SK-N-SH treated with all-trans-retinoic acid at 6 μM for 48 hours (cell line): Measurements from ENCODE around the gene NDFIP1.

Experiments
- ATAC-seq: fragments of 200-7000 bp; cut with Tn5 transposase; 3 replicates; pipeline ENCODE4 v1.9.1; 2020; ENCODE audit warnings: mild to moderate bottlenecking, moderate library complexity
- ARNTL ChIP-seq: fragments of 450-650 bp; formaldehyde crosslinking; IDR thresholded peaks from 2 replicates; pipeline ENCODE4 v1.5.0; 2020; ENCODE audit warnings: low read depth, mild to moderate bottlenecking, moderate library complexity, borderline replicate concordance
- BACH2 ChIP-seq: fragments of 250-450 bp; sonication (Bioruptor Pico); IDR thresholded peaks from 2 replicates; pipeline ENCODE4 v1.9.0; 2021; ENCODE audit warnings: mild to moderate bottlenecking, borderline replicate concordance
- ESRRG ChIP-seq: fragments of 250-450 bp; sonication (Bioruptor Pico); IDR thresholded peaks from 2 replicates; pipeline ENCODE4 v1.6.1; 2021; ENCODE audit warnings: mild to moderate bottlenecking
- GLIS3 ChIP-seq: fragments of 250-450 bp; sonication (Bioruptor Pico); IDR thresholded peaks from 2 replicates; pipeline ENCODE4 v1.5.0; 2020; ENCODE audit warnings: mild to moderate bottlenecking, moderate library complexity
- OSR1 ChIP-seq: fragments of 250-450 bp; sonication (Bioruptor Pico); IDR thresholded peaks from 2 replicates; pipeline ENCODE4 v1.8.0; 2022; ENCODE audit warnings: moderate library complexity, mild to moderate bottlenecking, inconsistent platforms
- POU6F1 ChIP-seq: fragments of 250-450 bp; sonication (Bioruptor Pico); IDR thresholded peaks from 2 replicates; pipeline ENCODE4 v1.8.0; 2021; ENCODE audit warnings: low read depth, mild to moderate bottlenecking, moderate library complexity, borderline replicate concordance
- PPARA ChIP-seq: fragments of 250-450 bp; sonication (Bioruptor Pico); IDR thresholded peaks from 2 replicates; pipeline ENCODE4 v1.5.0; 2020; ENCODE audit warnings: mild to moderate bottlenecking, borderline replicate concordance
- RARB ChIP-seq: fragments of 250-450 bp; sonication (Bioruptor Pico); IDR thresholded peaks from 2 replicates; pipeline ENCODE4 v1.8.0; 2021; ENCODE audit warnings: mild to moderate bottlenecking, moderate library complexity
- SNAI2 ChIP-seq: fragments of 250-450 bp; sonication (Bioruptor Pico); IDR thresholded peaks from 2 replicates; pipeline ENCODE4 v1.5.0; 2020; ENCODE audit warnings: mild to moderate bottlenecking, moderate library complexity
- TCF4 ChIP-seq: fragments of 250-450 bp; sonication (Bioruptor Pico); IDR thresholded peaks from 2 replicates; pipeline ENCODE4 v1.8.0; 2021; ENCODE audit warnings: mild to moderate bottlenecking, moderate library complexity, borderline replicate concordance
- TOX ChIP-seq: fragments of 250-450 bp; sonication (Bioruptor Pico); IDR thresholded peaks from 2 replicates; pipeline ENCODE4 v1.8.0; 2021; ENCODE audit warnings: mild to moderate bottlenecking, moderate library complexity, borderline replicate concordance
- ZC3H10 ChIP-seq: fragments of 250-450 bp; sonication (Bioruptor Pico); IDR thresholded peaks from 2 replicates; pipeline ENCODE4 v1.5.1; 2021; ENCODE audit warnings: mild to moderate bottlenecking, moderate library complexity
- ZFP3 ChIP-seq: fragments of 250-450 bp; sonication (Bioruptor Pico); IDR thresholded peaks from 2 replicates; pipeline ENCODE4 v1.5.0; 2020; ENCODE audit warnings: mild to moderate bottlenecking, moderate library complexity
- ZFP30 ChIP-seq: fragments of 450-650 bp; formaldehyde crosslinking; IDR thresholded peaks from 2 replicates; pipeline ENCODE4 v1.5.0; 2022; ENCODE audit warnings: mild to moderate bottlenecking, moderate library complexity
- ZNF565 ChIP-seq: fragments of 450-650 bp; formaldehyde crosslinking; conservative IDR thresholded peaks from 2 replicates; pipeline ENCODE4 v1.5.0; 2020; ENCODE audit warnings: low read depth, mild to moderate bottlenecking, moderate library complexity
- ZNF70 ChIP-seq: fragments of 450-650 bp; formaldehyde crosslinking; IDR thresholded peaks from 2 replicates; pipeline ENCODE4 v1.5.0; 2020; ENCODE audit warnings: mild to moderate bottlenecking, moderate library complexity
- ZNF8 ChIP-seq: fragments of 450-650 bp; formaldehyde crosslinking; IDR thresholded peaks from 2 replicates; pipeline ENCODE4 v1.5.0; 2020; ENCODE audit warnings: mild to moderate bottlenecking, moderate library complexity
- TF ChIP-seq, protein P1 (sequence below): fragments of 250-450 bp; sonication (Bioruptor Pico); IDR thresholded peaks from 2 replicates; pipeline ENCODE4 v1.5.0; 2020; ENCODE audit warnings: mild to moderate bottlenecking, moderate library complexity
- TF ChIP-seq, protein P2 (sequence below): fragments of 250-450 bp; sonication (Bioruptor Pico); IDR thresholded peaks from 2 replicates; pipeline ENCODE4 v1.5.1; 2021; ENCODE audit warnings: mild to moderate bottlenecking, moderate library complexity
- TF ChIP-seq, protein P3 (sequence below): fragments of 250-450 bp; sonication (Bioruptor Pico); IDR thresholded peaks from 2 replicates; pipeline ENCODE4 v1.5.1; 2020; ENCODE audit warnings: low read depth, mild to moderate bottlenecking, moderate library complexity
- TF ChIP-seq, protein P4 (sequence below): fragments of 250-450 bp; sonication (Bioruptor Pico); IDR thresholded peaks from 2 replicates; pipeline ENCODE4 v1.8.0; 2020; ENCODE audit warnings: mild to moderate bottlenecking, moderate library complexity, borderline replicate concordance

Gene NDFIP1

GRCh38 chr5:142095651-142096330 is 12.8 kb upstream of the NDFIP1 start:
- ATAC-seq, result no peak
- TF ChIP-seq TOX (CRISPR knock-in tag), result no peak
- TF ChIP-seq, protein P1, sequence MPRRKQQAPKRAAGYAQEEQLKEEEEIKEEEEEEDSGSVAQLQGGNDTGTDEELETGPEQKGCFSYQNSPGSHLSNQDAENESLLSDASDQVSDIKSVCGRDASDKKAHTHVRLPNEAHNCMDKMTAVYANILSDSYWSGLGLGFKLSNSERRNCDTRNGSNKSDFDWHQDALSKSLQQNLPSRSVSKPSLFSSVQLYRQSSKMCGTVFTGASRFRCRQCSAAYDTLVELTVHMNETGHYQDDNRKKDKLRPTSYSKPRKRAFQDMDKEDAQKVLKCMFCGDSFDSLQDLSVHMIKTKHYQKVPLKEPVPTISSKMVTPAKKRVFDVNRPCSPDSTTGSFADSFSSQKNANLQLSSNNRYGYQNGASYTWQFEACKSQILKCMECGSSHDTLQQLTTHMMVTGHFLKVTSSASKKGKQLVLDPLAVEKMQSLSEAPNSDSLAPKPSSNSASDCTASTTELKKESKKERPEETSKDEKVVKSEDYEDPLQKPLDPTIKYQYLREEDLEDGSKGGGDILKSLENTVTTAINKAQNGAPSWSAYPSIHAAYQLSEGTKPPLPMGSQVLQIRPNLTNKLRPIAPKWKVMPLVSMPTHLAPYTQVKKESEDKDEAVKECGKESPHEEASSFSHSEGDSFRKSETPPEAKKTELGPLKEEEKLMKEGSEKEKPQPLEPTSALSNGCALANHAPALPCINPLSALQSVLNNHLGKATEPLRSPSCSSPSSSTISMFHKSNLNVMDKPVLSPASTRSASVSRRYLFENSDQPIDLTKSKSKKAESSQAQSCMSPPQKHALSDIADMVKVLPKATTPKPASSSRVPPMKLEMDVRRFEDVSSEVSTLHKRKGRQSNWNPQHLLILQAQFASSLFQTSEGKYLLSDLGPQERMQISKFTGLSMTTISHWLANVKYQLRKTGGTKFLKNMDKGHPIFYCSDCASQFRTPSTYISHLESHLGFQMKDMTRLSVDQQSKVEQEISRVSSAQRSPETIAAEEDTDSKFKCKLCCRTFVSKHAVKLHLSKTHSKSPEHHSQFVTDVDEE (CRISPR knock-in tag), result no peak
- TF ChIP-seq ZC3H10 (CRISPR knock-in tag), result no peak
- TF ChIP-seq ESRRG (CRISPR knock-in tag), result no peak
- TF ChIP-seq ZNF8 (CRISPR knock-in tag), result no peak
- TF ChIP-seq, protein P2, sequence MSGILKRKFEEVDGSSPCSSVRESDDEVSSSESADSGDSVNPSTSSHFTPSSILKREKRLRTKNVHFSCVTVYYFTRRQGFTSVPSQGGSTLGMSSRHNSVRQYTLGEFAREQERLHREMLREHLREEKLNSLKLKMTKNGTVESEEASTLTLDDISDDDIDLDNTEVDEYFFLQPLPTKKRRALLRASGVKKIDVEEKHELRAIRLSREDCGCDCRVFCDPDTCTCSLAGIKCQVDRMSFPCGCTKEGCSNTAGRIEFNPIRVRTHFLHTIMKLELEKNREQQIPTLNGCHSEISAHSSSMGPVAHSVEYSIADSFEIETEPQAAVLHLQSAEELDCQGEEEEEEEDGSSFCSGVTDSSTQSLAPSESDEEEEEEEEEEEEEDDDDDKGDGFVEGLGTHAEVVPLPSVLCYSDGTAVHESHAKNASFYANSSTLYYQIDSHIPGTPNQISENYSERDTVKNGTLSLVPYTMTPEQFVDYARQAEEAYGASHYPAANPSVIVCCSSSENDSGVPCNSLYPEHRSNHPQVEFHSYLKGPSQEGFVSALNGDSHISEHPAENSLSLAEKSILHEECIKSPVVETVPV (CRISPR knock-in tag), result no peak

DNA sequence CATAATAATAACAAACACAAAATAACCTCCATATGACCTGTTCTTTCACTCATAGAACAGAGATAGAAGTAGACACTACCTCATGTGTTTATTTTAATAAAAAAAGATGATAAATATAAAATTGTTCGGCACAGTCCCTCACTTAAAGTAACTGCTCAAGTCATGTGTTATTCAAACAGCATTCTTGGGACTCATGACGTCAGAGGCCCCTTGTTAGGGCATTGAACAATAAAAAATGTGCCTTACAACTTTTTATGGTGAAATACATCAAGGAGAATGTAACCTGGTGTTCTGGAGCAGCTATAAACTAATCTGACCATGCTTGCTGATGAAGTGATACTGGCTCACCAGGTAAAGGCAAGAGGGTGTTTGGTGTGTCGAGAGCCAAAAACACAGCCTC is 12.2 kb upstream of the NDFIP1 start:
- TF ChIP-seq ZFP30 (CRISPR knock-in tag), result no peak
- ATAC-seq, result no peak

GRCh38 chr5:142097681-142098080 is 10.9 kb upstream of the NDFIP1 start:
- TF ChIP-seq RARB (no peak), PPARA (CRISPR knock-in tag) (no peak), TCF4 (CRISPR knock-in tag) (no peak), BACH2 (no peak), ZFP30 (CRISPR knock-in tag) (no peak), OSR1 (no peak), SNAI2 (CRISPR knock-in tag) (no peak), ZFP3 (CRISPR knock-in tag) (no peak)
- TF ChIP-seq, protein P3, sequence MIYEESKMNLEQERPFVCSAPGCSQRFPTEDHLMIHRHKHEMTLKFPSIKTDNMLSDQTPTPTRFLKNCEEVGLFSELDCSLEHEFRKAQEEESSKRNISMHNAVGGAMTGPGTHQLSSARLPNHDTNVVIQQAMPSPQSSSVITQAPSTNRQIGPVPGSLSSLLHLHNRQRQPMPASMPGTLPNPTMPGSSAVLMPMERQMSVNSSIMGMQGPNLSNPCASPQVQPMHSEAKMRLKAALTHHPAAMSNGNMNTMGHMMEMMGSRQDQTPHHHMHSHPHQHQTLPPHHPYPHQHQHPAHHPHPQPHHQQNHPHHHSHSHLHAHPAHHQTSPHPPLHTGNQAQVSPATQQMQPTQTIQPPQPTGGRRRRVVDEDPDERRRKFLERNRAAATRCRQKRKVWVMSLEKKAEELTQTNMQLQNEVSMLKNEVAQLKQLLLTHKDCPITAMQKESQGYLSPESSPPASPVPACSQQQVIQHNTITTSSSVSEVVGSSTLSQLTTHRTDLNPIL (CRISPR knock-in tag), result no peak
- TF ChIP-seq, protein P2 (CRISPR knock-in tag), result no peak
- TF ChIP-seq, all 23 proteins: peak for 0
- no peak for ATAC-seq

DNA sequence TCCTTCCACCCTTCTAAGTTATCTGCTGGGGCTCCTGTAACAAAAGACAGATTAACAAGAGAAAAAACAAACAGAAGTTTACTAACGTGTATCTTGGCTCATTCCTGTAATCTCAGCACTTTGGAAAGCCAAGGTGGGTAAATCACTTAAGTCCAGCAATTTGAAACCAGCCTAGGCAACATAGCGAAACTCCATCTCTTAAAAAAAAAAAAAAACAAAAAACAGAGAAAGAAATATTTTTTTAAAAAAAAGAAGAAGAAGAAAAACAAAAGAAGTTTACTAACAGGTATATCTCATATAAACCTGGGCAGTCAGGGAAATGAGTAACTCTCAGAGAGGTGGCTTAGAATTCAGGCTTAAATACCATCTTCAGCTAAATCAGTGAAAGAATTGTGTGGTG is 10.3 kb upstream of the NDFIP1 start:
- TF ChIP-seq POU6F1 (no peak), ZNF565 (CRISPR knock-in tag) (no peak), ZFP30 (CRISPR knock-in tag) (no peak), ZFP3 (CRISPR knock-in tag) (no peak), ZC3H10 (CRISPR knock-in tag) (no peak), TCF4 (CRISPR knock-in tag) (no peak), ZNF70 (CRISPR knock-in tag) (no peak), GLIS3 (CRISPR knock-in tag) (no peak), RARB (no peak), SNAI2 (CRISPR knock-in tag) (no peak), BACH2 (no peak), ARNTL (CRISPR knock-in tag) (no peak), ZNF8 (CRISPR knock-in tag) (no peak), PPARA (CRISPR knock-in tag) (no peak), ESRRG (CRISPR knock-in tag) (no peak)
- TF ChIP-seq, protein P4, sequence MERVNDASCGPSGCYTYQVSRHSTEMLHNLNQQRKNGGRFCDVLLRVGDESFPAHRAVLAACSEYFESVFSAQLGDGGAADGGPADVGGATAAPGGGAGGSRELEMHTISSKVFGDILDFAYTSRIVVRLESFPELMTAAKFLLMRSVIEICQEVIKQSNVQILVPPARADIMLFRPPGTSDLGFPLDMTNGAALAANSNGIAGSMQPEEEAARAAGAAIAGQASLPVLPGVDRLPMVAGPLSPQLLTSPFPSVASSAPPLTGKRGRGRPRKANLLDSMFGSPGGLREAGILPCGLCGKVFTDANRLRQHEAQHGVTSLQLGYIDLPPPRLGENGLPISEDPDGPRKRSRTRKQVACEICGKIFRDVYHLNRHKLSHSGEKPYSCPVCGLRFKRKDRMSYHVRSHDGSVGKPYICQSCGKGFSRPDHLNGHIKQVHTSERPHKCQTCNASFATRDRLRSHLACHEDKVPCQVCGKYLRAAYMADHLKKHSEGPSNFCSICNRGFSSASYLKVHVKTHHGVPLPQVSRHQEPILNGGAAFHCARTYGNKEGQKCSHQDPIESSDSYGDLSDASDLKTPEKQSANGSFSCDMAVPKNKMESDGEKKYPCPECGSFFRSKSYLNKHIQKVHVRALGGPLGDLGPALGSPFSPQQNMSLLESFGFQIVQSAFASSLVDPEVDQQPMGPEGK (CRISPR knock-in tag), result no peak
- TF ChIP-seq, protein P1 (CRISPR knock-in tag), result no peak
- no peak for ATAC-seq
